ENCODE results near the gene CRAMP1. TPM values are rescaled to one million over a fixed set of nuclear protein-coding genes. Genes with fewer than 3 reads are reported as not detected.

CRAMP1 gene
- total RNA-seq, 1 experiment from 2014 or later: 29.7 TPM

- H3K4me3 Mint-ChIP-seq (ENCODE audit: low read depth, unreplicated experiment): no peak overlapping the region
- H3K4me1 Mint-ChIP-seq (ENCODE audit: low read depth, unreplicated experiment): peaks cover 2% of the 10 kb centered on the region
- CTCF ChIA-PET: interaction anchor here (0.7 kb wide), 1 partner anchor 9 kb away, joined by 3 read pairs; the partner anchor contains the start of gene JPT2
- no TSS peak for BruUV-seq (replicated peaks)
- peaks cover 47% of the 10 kb centered on the region for H3K36me3 Mint-ChIP-seq (ENCODE audit: insufficient read depth, unreplicated experiment)
- TF ChIP-seq, protein P1, sequence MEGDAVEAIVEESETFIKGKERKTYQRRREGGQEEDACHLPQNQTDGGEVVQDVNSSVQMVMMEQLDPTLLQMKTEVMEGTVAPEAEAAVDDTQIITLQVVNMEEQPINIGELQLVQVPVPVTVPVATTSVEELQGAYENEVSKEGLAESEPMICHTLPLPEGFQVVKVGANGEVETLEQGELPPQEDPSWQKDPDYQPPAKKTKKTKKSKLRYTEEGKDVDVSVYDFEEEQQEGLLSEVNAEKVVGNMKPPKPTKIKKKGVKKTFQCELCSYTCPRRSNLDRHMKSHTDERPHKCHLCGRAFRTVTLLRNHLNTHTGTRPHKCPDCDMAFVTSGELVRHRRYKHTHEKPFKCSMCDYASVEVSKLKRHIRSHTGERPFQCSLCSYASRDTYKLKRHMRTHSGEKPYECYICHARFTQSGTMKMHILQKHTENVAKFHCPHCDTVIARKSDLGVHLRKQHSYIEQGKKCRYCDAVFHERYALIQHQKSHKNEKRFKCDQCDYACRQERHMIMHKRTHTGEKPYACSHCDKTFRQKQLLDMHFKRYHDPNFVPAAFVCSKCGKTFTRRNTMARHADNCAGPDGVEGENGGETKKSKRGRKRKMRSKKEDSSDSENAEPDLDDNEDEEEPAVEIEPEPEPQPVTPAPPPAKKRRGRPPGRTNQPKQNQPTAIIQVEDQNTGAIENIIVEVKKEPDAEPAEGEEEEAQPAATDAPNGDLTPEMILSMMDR (IDR thresholded peaks at IDR 0.05; ENCODE audit: unreplicated experiment): no peak
- H3K27me3 Mint-ChIP-seq (ENCODE audit: unreplicated experiment): no peaks in the 10 kb centered on the region
- H3K9me3 Mint-ChIP-seq (ENCODE audit: low read depth, unreplicated experiment): no peaks in the 10 kb centered on the region
- no peak overlapping the region for H3K27ac Mint-ChIP-seq (ENCODE audit: unreplicated experiment)
- intact Hi-C loops (cut with micrococcal nuclease; ENCODE audit: unreplicated experiment): no loop called here
- no peak for DNase-seq
These were observed 57.5 kb downstream of the CRAMP1 start for GRCh38 chr16:1669698-1670097.

- no TSS peak for BruUV-seq (replicated peaks)
- no peak for DNase-seq
- intact Hi-C loops (cut with micrococcal nuclease; ENCODE audit: unreplicated experiment): no loop called here
- H3K9me3 Mint-ChIP-seq (ENCODE audit: low read depth, unreplicated experiment): no peaks in the 10 kb centered on the region
- H3K36me3 Mint-ChIP-seq (ENCODE audit: insufficient read depth, unreplicated experiment): peaks cover 47% of the 10 kb centered on the region
- TF ChIP-seq, protein P1 (IDR thresholded peaks at IDR 0.05; ENCODE audit: unreplicated experiment): no peak
- H3K27ac Mint-ChIP-seq (ENCODE audit: unreplicated experiment): no peak overlapping the region
- peaks cover 8% of the 10 kb centered on the region for H3K4me1 Mint-ChIP-seq (ENCODE audit: low read depth, unreplicated experiment)
- CTCF ChIA-PET: interaction anchor here (0.7 kb wide), 2 partner anchors 8 to 18 kb away, joined by 3 read pairs; partner anchors contain the start of gene JPT2
- H3K4me3 Mint-ChIP-seq (ENCODE audit: low read depth, unreplicated experiment): no peak overlapping the region
- no peaks in the 10 kb centered on the region for H3K27me3 Mint-ChIP-seq (ENCODE audit: unreplicated experiment)
These were observed 58.2 kb downstream of the CRAMP1 start for GRCh38 chr16:1670371-1670770.

DNA sequence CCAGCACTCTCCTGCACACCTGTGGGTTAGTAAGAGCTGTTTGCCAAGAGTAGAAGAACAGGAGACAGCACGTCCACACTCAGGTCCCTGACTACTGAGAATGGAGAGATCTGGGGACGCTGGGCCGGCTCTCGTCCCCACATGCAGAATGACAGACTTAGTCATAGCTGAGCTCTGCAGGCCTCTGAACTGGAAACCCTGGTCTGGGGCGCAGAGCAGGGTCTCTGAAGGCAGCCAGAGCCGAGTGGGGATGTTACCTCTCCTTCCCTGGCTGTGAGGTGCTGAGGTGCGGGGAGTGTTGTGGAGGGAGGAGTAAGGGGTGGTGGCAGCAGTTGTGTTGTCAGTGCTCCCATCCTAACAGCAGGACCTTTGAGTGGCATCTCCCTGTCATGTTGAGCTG lies 58.7 kb downstream of the CRAMP1 start:
- intact Hi-C loops (cut with micrococcal nuclease; ENCODE audit: unreplicated experiment): no loop called here
- Mint-ChIP-seq H3K27me3 (ENCODE audit: unreplicated experiment) (no peaks in the 10 kb centered on the region), H3K4me1 (ENCODE audit: low read depth, unreplicated experiment) (peaks cover 10% of the 10 kb centered on the region), H3K9me3 (ENCODE audit: low read depth, unreplicated experiment) (no peaks in the 10 kb centered on the region), H3K27ac (ENCODE audit: unreplicated experiment) (no peak overlapping the region), H3K36me3 (ENCODE audit: insufficient read depth, unreplicated experiment) (peaks cover 47% of the 10 kb centered on the region), H3K4me3 (ENCODE audit: low read depth, unreplicated experiment) (no peak overlapping the region)
- DNase-seq: no peak
- BruUV-seq (replicated peaks): no TSS peak
- CTCF ChIA-PET: interaction anchor here (0.7 kb wide), 1 partner anchor 19 kb away, joined by 3 read pairs; no protein-coding TSS in a partner anchor
- TF ChIP-seq, protein P1 (IDR thresholded peaks at IDR 0.05; ENCODE audit: unreplicated experiment): no peak

DNA sequence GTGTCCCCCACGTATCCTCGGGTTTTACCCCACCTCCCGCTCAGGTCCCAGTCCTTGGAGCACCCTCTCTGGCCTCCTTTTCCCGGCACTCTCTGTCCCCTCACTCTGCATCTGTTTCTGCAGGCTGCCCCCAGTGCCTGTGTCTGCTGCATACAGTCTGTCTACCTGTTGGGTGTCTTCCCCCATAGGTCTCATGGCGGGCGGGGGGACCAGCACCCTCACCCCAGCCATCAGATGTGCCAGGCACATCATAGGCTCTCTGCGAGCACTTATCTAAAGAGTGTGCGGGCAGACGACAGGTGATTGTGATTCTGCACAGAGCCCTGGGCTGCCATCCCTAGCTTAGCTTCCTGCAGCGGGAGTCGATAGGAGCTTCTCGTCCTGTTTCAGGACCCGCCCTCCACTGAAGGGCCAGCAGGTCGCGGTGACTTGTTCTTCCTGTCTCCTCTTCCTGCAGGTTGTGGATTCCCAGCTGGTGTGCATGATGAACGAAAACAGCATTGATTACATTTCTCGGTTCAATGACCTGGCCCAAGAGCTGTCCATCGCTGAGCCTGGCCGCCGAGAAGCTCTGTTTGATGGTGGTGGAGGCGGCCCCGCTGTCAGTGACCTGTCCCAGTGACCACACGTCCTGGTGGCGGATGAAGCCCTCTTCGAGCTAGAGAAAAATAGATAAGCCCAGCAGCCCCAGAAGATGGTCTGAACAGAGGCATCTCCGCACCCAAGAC lies 61.4 kb downstream of the CRAMP1 start:
- DNase-seq: no peak
- intact Hi-C loops (cut with micrococcal nuclease; ENCODE audit: unreplicated experiment): no loop called here
- Mint-ChIP-seq H3K27me3 (ENCODE audit: unreplicated experiment) (no peaks in the 10 kb centered on the region), H3K4me1 (ENCODE audit: low read depth, unreplicated experiment) (peaks cover 10% of the 10 kb centered on the region), H3K4me3 (ENCODE audit: low read depth, unreplicated experiment) (no peak overlapping the region), H3K9me3 (ENCODE audit: low read depth, unreplicated experiment) (no peaks in the 10 kb centered on the region), H3K36me3 (ENCODE audit: insufficient read depth, unreplicated experiment) (peaks cover 60% of the 10 kb centered on the region), H3K27ac (ENCODE audit: unreplicated experiment) (no peak overlapping the region)
- CTCF ChIA-PET: no interaction called here
- TF ChIP-seq, protein P1 (IDR thresholded peaks at IDR 0.05; ENCODE audit: unreplicated experiment): no peak
- BruUV-seq (replicated peaks): no TSS peak
